Right atrium auricular region (tissue), 2 donors: ENCODE measurements around the gene SLC8B1. TPM values are rescaled to one million over a fixed set of nuclear protein-coding genes. Genes with fewer than 3 reads are reported as not detected.

Experiments used
- DNase-seq: peaks from one replicate; pipeline ENCODE4 v3.0.0-alpha.2; 2019; ENCODE audit warnings: low spot score
- H3K27ac ChIP-seq, 2 donors: fragments of 200-600 bp; sonication (generic); 1 replicate in 1 of 2; 2 replicates in 1 of 2; pipeline ENCODE4 v1.5.1; 2016 to 2019
- H3K27me3 ChIP-seq, 2 donors: fragments of 200-600 bp; sonication (generic); one replicate each; pipeline versions ENCODE4 v1.5.1 to v1.6.0; 2017 to 2019
- H3K36me3 ChIP-seq: fragments of 200-600 bp; sonication (generic); one replicate; pipeline ENCODE4 v1.5.1; 2016
- H3K4me1 ChIP-seq, 2 donors: fragments of 200-600 bp; sonication (generic); one replicate each; pipeline versions ENCODE4 v1.5.1 to v1.6.0; 2017 to 2019
- H3K4me3 ChIP-seq, 2 donors: fragments of 200-600 bp; sonication (generic); 1 replicate in 1 of 2; 2 replicates in 1 of 2; pipeline ENCODE4 v1.5.1; 2017 to 2019; ENCODE audit warnings: mild to moderate bottlenecking in 1 of 2, moderate library complexity in 1 of 2
- H3K9me3 ChIP-seq, 2 donors: fragments of 200-600 bp; sonication (generic); one replicate each; pipeline ENCODE4 v1.5.1; 2019
- CTCF ChIP-seq, 2 donors: fragments of 200-600 bp; sonication (generic); IDR thresholded peaks; one replicate each; pipeline ENCODE4 v1.5.1; 2019; ENCODE audit warnings: antibody characterized with exemption in 2 of 2
- total RNA-seq, 2 donors: library from RNA; depleted of rRNA; stranded (reverse); fragments of >200 nt; gene quantifications; one replicate each; pipeline ENCODE4 v1.1.0, GENCODE V29; 2016

The SLC8B1 gene
- total RNA-seq, 2 donors from 2014 or later: 17.1 to 18.8 TPM

- no peaks in the 10 kb centered on the region for H3K9me3 ChIP-seq
- TF ChIP-seq CTCF (IDR thresholded peaks at IDR 0.05): no peak
- H3K27ac ChIP-seq: no peak overlapping the region
- H3K4me1 ChIP-seq: no peaks in the 10 kb centered on the region
- H3K4me3 ChIP-seq: no peak overlapping the region
- DNase-seq: no peak
- no peaks in the 10 kb centered on the region for H3K27me3 ChIP-seq
- H3K36me3 ChIP-seq: peaks cover 44% of the 10 kb centered on the region
These were observed 16.8 kb downstream of the SLC8B1 start for GRCh38 chr12:113318046-113318656.

- Histone ChIP-seq H3K27me3 (no peaks in the 10 kb centered on the region), H3K4me1 (no peaks in the 10 kb centered on the region), H3K4me3 (no peak overlapping the region), H3K27ac (no peak overlapping the region), H3K36me3 (peaks cover 44% of the 10 kb centered on the region), H3K9me3 (no peaks in the 10 kb centered on the region)
- no peak for DNase-seq
- no peak for TF ChIP-seq CTCF (IDR thresholded peaks at IDR 0.05)
These were observed 17.8 kb downstream of the SLC8B1 start for GRCh38 chr12:113317122-113317521.

GRCh38 chr12:113316155-113316554 lies 18.8 kb downstream of the SLC8B1 start:
- H3K4me1 ChIP-seq: no peaks in the 10 kb centered on the region
- TF ChIP-seq CTCF (IDR thresholded peaks at IDR 0.05): no peak
- H3K36me3 ChIP-seq: peaks cover 36% of the 10 kb centered on the region
- H3K9me3 ChIP-seq: no peaks in the 10 kb centered on the region
- H3K27ac ChIP-seq: no peak overlapping the region
- H3K27me3 ChIP-seq: no peaks in the 10 kb centered on the region
- no peak overlapping the region for H3K4me3 ChIP-seq
- no peak for DNase-seq

GRCh38 chr12:113315358-113315757 lies 19.6 kb downstream of the SLC8B1 start:
- peak overlapping the region in 1 of 2 donors; percentile 9 for H3K27ac ChIP-seq
- no peaks in the 10 kb centered on the region for H3K27me3 ChIP-seq
- H3K36me3 ChIP-seq: peaks cover 28% of the 10 kb centered on the region
- no peak overlapping the region for H3K4me3 ChIP-seq
- no peaks in the 10 kb centered on the region for H3K9me3 ChIP-seq
- no peaks in the 10 kb centered on the region for H3K4me1 ChIP-seq
- no peak for DNase-seq
- no peak for TF ChIP-seq CTCF (IDR thresholded peaks at IDR 0.05)

GRCh38 chr12:113314121-113314529 lies 20.8 kb downstream of the SLC8B1 start:
- Histone ChIP-seq H3K36me3 (peaks cover 36% of the 10 kb centered on the region), H3K4me3 (no peak overlapping the region), H3K9me3 (no peaks in the 10 kb centered on the region), H3K27me3 (no peaks in the 10 kb centered on the region), H3K27ac (no peak overlapping the region), H3K4me1 (no peaks in the 10 kb centered on the region)
- no peak for DNase-seq
- TF ChIP-seq CTCF (IDR thresholded peaks at IDR 0.05): no peak

- Histone ChIP-seq H3K27me3 (no peaks in the 10 kb centered on the region), H3K9me3 (no peaks in the 10 kb centered on the region), H3K36me3 (peaks cover 45% of the 10 kb centered on the region), H3K4me1 (no peaks in the 10 kb centered on the region), H3K27ac (no peak overlapping the region), H3K4me3 (no peak overlapping the region)
- no peak for DNase-seq
- no peak for TF ChIP-seq CTCF (IDR thresholded peaks at IDR 0.05)
These were observed 24.4 kb downstream of the SLC8B1 start for GRCh38 chr12:113310489-113310888.
